ENCODE data around the gene NR5A1. TPM values are rescaled to one million over a fixed set of nuclear protein-coding genes. Genes with fewer than 3 reads are reported as not detected.

Gene NR5A1
- total RNA-seq, 1 donor from 2014 or later = not detected

DNA sequence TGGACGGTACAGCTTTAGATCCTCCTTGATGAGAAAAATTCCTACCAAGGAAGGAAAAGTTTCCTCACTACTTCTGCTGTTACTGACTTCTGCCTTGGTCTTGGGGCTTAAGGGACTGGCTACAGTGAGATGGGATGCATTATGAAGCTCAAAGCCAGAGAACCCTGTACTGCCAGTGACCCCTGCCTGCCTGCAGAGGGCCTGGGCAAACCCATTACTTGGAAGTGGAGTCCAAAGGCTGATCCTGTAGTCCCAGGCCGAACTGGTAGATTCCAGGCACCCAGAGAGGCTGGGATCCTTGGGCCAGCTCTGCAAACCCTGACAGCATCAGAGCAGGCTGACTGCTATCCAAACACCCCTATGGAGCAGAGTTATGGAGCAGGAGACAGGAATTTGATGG is 25.7 kb upstream of the NR5A1 start:
- FAIRE-seq = no peak
- H3K4me3 ChIP-seq (ENCODE audit: low read depth, low read length) = no peak overlapping the region
- no peaks in the 10 kb centered on the region for H3K27me3 ChIP-seq (ENCODE audit: control insufficient read depth, insufficient read depth, low read length)
- H3K36me3 ChIP-seq (ENCODE audit: control insufficient read depth, insufficient read depth, low read length) = no peaks in the 10 kb centered on the region
- no peak for DNase-seq (ENCODE audit: low read depth)
- TF ChIP-seq, protein P1, sequence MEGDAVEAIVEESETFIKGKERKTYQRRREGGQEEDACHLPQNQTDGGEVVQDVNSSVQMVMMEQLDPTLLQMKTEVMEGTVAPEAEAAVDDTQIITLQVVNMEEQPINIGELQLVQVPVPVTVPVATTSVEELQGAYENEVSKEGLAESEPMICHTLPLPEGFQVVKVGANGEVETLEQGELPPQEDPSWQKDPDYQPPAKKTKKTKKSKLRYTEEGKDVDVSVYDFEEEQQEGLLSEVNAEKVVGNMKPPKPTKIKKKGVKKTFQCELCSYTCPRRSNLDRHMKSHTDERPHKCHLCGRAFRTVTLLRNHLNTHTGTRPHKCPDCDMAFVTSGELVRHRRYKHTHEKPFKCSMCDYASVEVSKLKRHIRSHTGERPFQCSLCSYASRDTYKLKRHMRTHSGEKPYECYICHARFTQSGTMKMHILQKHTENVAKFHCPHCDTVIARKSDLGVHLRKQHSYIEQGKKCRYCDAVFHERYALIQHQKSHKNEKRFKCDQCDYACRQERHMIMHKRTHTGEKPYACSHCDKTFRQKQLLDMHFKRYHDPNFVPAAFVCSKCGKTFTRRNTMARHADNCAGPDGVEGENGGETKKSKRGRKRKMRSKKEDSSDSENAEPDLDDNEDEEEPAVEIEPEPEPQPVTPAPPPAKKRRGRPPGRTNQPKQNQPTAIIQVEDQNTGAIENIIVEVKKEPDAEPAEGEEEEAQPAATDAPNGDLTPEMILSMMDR (IDR thresholded peaks at IDR 0.05; ENCODE audit: insufficient read depth, low read length, severe bottlenecking) = no peak

DNA sequence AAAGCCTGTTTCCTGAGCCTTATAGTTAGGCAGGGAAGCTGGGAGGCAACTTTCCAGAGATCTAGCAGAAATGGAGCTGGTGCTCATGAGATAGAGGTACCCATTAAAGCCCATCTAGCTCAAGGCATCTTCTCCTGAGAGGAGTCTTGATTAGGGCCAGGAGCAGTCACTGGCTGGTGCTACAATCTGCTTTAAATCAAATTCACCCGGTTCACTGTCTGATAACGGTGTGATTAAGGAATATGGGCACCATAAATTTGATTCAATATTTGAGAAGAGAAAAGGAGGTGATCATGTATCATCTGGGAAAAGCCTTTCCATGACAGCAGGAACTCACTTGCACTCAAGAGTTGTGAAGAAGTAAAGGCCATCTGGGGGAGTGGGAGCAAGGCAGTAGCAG is 23.9 kb upstream of the NR5A1 start:
- TF ChIP-seq, protein P1 (IDR thresholded peaks at IDR 0.05; ENCODE audit: insufficient read depth, low read length, severe bottlenecking) = no peak
- FAIRE-seq = no peak
- no peak for DNase-seq (ENCODE audit: low read depth)
- no peaks in the 10 kb centered on the region for H3K27me3 ChIP-seq (ENCODE audit: control insufficient read depth, insufficient read depth, low read length)
- H3K4me3 ChIP-seq (ENCODE audit: low read depth, low read length) = no peak overlapping the region
- no peaks in the 10 kb centered on the region for H3K36me3 ChIP-seq (ENCODE audit: control insufficient read depth, insufficient read depth, low read length)

DNA sequence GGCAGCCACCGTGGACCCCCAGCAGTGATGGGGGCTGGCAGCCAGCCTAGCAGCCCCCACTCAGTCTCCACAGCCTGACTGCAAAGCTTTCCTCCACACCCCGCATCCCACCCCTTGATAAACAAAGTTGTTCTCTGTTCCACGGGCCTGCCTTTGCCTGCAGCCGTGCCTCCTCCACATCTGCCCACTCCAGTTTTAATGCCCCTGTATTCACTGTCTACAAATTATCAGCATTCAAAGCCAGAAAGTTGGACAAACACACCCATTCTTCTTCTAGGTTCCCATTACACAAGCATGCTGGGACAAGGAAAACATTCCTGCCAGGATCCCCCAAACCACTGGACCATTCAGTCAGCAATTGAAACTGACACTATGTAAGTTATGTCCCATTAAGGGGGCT is 23.0 kb upstream of the NR5A1 start:
- no peaks in the 10 kb centered on the region for H3K36me3 ChIP-seq (ENCODE audit: control insufficient read depth, insufficient read depth, low read length)
- no peak for DNase-seq (ENCODE audit: low read depth)
- FAIRE-seq = no peak
- TF ChIP-seq, protein P1 (IDR thresholded peaks at IDR 0.05; ENCODE audit: insufficient read depth, low read length, severe bottlenecking) = no peak
- H3K27me3 ChIP-seq (ENCODE audit: control insufficient read depth, insufficient read depth, low read length) = no peaks in the 10 kb centered on the region
- H3K4me3 ChIP-seq (ENCODE audit: low read depth, low read length) = no peak overlapping the region

DNA sequence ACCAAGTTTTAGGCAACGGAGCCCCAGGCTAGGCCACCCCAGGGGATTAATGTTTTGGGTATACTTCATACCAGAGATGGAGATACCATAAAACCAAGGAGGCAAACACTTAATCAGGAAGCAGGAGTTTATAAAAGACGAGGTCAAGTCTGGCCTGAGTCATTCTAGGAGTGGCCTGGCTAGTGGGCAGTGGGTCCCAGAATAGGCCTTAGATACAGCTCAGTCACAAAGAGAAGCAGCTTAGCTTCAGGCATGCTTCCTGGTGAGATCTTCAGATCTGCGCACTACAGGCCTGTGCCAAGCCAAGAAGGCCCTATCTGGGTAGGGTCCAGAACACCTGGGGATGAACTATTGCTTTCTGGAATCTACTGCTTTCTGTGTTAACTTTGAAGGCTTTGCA is 20.6 kb upstream of the NR5A1 start:
- H3K4me3 ChIP-seq (ENCODE audit: low read depth, low read length) = no peak overlapping the region
- TF ChIP-seq, protein P1 (IDR thresholded peaks at IDR 0.05; ENCODE audit: insufficient read depth, low read length, severe bottlenecking) = no peak
- FAIRE-seq (no peak), DNase-seq (ENCODE audit: low read depth) (no peak)
- H3K36me3 ChIP-seq (ENCODE audit: control insufficient read depth, insufficient read depth, low read length) = no peaks in the 10 kb centered on the region
- no peaks in the 10 kb centered on the region for H3K27me3 ChIP-seq (ENCODE audit: control insufficient read depth, insufficient read depth, low read length)

DNA sequence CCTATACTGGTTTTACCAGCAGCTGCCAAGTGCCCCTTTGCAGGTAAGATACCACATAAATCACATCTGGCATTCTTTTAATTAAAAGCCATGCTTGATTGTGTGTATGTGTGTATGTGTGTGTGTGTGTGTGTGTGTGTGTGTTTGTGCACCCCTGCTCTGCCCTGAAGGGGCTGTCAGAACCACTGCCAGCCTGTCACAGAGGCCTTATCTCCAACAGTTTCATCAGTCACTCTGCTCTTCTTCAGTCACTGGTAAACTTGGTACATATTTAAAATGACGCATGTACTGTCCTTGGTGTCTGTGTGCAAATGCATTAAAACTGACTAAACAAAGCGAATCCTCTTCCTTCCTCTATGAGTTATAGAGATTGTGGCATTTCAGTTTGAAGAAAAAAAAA is 19.0 kb upstream of the NR5A1 start:
- TF ChIP-seq, protein P1 (IDR thresholded peaks at IDR 0.05; ENCODE audit: insufficient read depth, low read length, severe bottlenecking) = no peak
- H3K27me3 ChIP-seq (ENCODE audit: control insufficient read depth, insufficient read depth, low read length) = no peaks in the 10 kb centered on the region
- FAIRE-seq (no peak), DNase-seq (ENCODE audit: low read depth) (no peak)
- no peaks in the 10 kb centered on the region for H3K36me3 ChIP-seq (ENCODE audit: control insufficient read depth, insufficient read depth, low read length)
- no peak overlapping the region for H3K4me3 ChIP-seq (ENCODE audit: low read depth, low read length)
